Measurements from ENCODE around the gene EPM2AIP1.

GRCh38 chr3:37030588-37030987, 37.7 kb upstream of the EPM2AIP1 start:
- no peak for TF ChIP-seq POLR2A (IDR thresholded peaks at IDR 0.05; ENCODE audit: borderline replicate concordance, extremely low read depth, insufficient read depth, insufficient read length)
- TF ChIP-seq ZNF274 (IDR thresholded peaks at IDR 0.05; ENCODE audit: low read depth, low read length), result no peak
- TF ChIP-seq, protein P1, sequence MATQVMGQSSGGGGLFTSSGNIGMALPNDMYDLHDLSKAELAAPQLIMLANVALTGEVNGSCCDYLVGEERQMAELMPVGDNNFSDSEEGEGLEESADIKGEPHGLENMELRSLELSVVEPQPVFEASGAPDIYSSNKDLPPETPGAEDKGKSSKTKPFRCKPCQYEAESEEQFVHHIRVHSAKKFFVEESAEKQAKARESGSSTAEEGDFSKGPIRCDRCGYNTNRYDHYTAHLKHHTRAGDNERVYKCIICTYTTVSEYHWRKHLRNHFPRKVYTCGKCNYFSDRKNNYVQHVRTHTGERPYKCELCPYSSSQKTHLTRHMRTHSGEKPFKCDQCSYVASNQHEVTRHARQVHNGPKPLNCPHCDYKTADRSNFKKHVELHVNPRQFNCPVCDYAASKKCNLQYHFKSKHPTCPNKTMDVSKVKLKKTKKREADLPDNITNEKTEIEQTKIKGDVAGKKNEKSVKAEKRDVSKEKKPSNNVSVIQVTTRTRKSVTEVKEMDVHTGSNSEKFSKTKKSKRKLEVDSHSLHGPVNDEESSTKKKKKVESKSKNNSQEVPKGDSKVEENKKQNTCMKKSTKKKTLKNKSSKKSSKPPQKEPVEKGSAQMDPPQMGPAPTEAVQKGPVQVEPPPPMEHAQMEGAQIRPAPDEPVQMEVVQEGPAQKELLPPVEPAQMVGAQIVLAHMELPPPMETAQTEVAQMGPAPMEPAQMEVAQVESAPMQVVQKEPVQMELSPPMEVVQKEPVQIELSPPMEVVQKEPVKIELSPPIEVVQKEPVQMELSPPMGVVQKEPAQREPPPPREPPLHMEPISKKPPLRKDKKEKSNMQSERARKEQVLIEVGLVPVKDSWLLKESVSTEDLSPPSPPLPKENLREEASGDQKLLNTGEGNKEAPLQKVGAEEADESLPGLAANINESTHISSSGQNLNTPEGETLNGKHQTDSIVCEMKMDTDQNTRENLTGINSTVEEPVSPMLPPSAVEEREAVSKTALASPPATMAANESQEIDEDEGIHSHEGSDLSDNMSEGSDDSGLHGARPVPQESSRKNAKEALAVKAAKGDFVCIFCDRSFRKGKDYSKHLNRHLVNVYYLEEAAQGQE (IDR thresholded peaks at IDR 0.05; ENCODE audit: low read depth), result no peak
- no peak for TF ChIP-seq CTCF (IDR thresholded peaks at IDR 0.05 in 2 of 3, conservative IDR thresholded peaks at IDR 0.05 in 1 of 3; ENCODE audit: borderline replicate concordance in 1 of 3, insufficient read depth in 1 of 3, low read depth in 2 of 3, low read length in 2 of 3)
- no peak for TF ChIP-seq YY1 (IDR thresholded peaks at IDR 0.05; ENCODE audit: extremely low read depth, insufficient replicate concordance, low read depth, low read length)
- no peak for TF ChIP-seq TCF7L2 (IDR thresholded peaks at IDR 0.05; ENCODE audit: borderline replicate concordance, extremely low read depth, insufficient read depth, insufficient read length)
- TF ChIP-seq SRF (IDR thresholded peaks at IDR 0.05; ENCODE audit: low read depth), result no peak
- no peak for TF ChIP-seq EZH2phosphoT487 (IDR thresholded peaks at IDR 0.05; ENCODE audit: borderline replicate concordance)
- TF ChIP-seq CEBPB (IDR thresholded peaks at IDR 0.05; ENCODE audit: low read depth), result no peak
- TF ChIP-seq, protein P2, sequence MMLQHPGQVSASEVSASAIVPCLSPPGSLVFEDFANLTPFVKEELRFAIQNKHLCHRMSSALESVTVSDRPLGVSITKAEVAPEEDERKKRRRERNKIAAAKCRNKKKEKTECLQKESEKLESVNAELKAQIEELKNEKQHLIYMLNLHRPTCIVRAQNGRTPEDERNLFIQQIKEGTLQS (IDR thresholded peaks at IDR 0.05), result no peak
